ENCODE data around the gene COL11A1. TPM values are rescaled to one million over a fixed set of nuclear protein-coding genes. Genes with fewer than 3 reads are reported as not detected.
"Not testable (repeated sequence)": the region's sequence is repeated elsewhere in the genome, so short reads cannot be mapped to it uniquely, and the experiment has no call there.

Gene COL11A1
- total RNA-seq, 1 donor from 2014 or later = not detected

- no peak for ATAC-seq
Observed at GRCh38 chr1:103075316-103076000, 32.9 kb downstream of the COL11A1 start.

GRCh38 chr1:103074224-103074623, 34.1 kb downstream of the COL11A1 start:
- ATAC-seq = no peak

GRCh38 chr1:103069201-103069600, 39.1 kb downstream of the COL11A1 start:
- no peak for ATAC-seq

- ATAC-seq = no peak
Observed at GRCh38 chr1:103063921-103064320, 44.4 kb downstream of the COL11A1 start.

- no peak for ATAC-seq
Observed at GRCh38 chr1:103058391-103058790, 49.9 kb downstream of the COL11A1 start.

- no peak for ATAC-seq
Observed at GRCh38 chr1:103056423-103056822, 51.9 kb downstream of the COL11A1 start.

GRCh38 chr1:103028110-103028509, 80.2 kb downstream of the COL11A1 start:
- not testable (repeated sequence) for ATAC-seq

GRCh38 chr1:103025858-103026409, 82.4 kb downstream of the COL11A1 start:
- ATAC-seq = no peak

- no peak for ATAC-seq
Observed at GRCh38 chr1:103024051-103024450, 84.3 kb downstream of the COL11A1 start.

GRCh38 chr1:103002005-103002404, 106.3 kb downstream of the COL11A1 start:
- ATAC-seq = no peak

- no peak for ATAC-seq
Observed at GRCh38 chr1:102978874-102979273, 129.4 kb downstream of the COL11A1 start.

GRCh38 chr1:102977292-102977691, 131.0 kb downstream of the COL11A1 start:
- no peak for ATAC-seq

GRCh38 chr1:102970496-102971078, 137.7 kb downstream of the COL11A1 start:
- ATAC-seq = no peak

GRCh38 chr1:102967786-102968185, 140.5 kb downstream of the COL11A1 start:
- no peak for ATAC-seq

GRCh38 chr1:102961549-102961948, 146.8 kb downstream of the COL11A1 start:
- ATAC-seq = no peak

GRCh38 chr1:102954576-102954975, 153.7 kb downstream of the COL11A1 start:
- no peak for ATAC-seq

- no peak for ATAC-seq
Observed at GRCh38 chr1:102952400-102952799, 155.9 kb downstream of the COL11A1 start.

- ATAC-seq = no peak
Observed at GRCh38 chr1:102942324-102942723, 166.0 kb downstream of the COL11A1 start.

GRCh38 chr1:102941366-102941947, 166.9 kb downstream of the COL11A1 start:
- no peak for ATAC-seq

- ATAC-seq = no peak
Observed at GRCh38 chr1:102937401-102937800, 170.9 kb downstream of the COL11A1 start.

GRCh38 chr1:102933362-102933761, 175.0 kb downstream of the COL11A1 start:
- not testable (repeated sequence) for ATAC-seq

- ATAC-seq = no peak
Observed at GRCh38 chr1:102919659-102920058, 188.7 kb downstream of the COL11A1 start.

GRCh38 chr1:102901996-102902395, 206.3 kb downstream of the COL11A1 start:
- no peak for ATAC-seq

- ATAC-seq = no peak
Observed at GRCh38 chr1:102899935-102900334, 208.4 kb downstream of the COL11A1 start.
